ENCODE results near the gene PMPCB. TPM values are rescaled to one million over a fixed set of nuclear protein-coding genes. Genes with fewer than 3 reads are reported as not detected.
A peak's percentile ranks its signal among the peaks of the same experiment; 100 is the strongest.

Gene PMPCB
- total and polyA plus RNA-seq, 10 of the 15 experiments (the other 5 are each of a cell fraction or from before 2014, with no cell fraction given) = 70.3 to 163 (median 102) TPM

GRCh38 chr7:103296901-103297836 lies at the start of gene PMPCB (continued):
- TF ChIP-seq ETV6 (conservative IDR thresholded peaks at IDR 0.05 in 1 of 2, IDR thresholded peaks at IDR 0.05 in 1 of 2; ENCODE audit: borderline replicate concordance in 1 of 2, low read depth in 1 of 2) (0 out of 4 replicates have a peak, but pooled peaks of 1 of the 2 experiments have one; percentile 29), MTA3 (IDR thresholded peaks at IDR 0.05; ENCODE audit: borderline replicate concordance, low read length) (no peak), SMC3 (IDR thresholded peaks at IDR 0.05; ENCODE audit: borderline replicate concordance, low read length) (peak; percentile 86), KAT2A (conservative IDR thresholded peaks at IDR 0.05; ENCODE audit: control insufficient read depth, low read depth, low read length) (no peak), SPI1 (IDR thresholded peaks at IDR 0.05; ENCODE audit: borderline replicate concordance, insufficient read depth, low read depth, low read length) (no peak), PAX8 (IDR thresholded peaks at IDR 0.05) (no peak), NR2F1 (conservative IDR thresholded peaks at IDR 0.05) (peak; percentile 99), FOXK2 (IDR thresholded peaks at IDR 0.05) (no peak; the same call in 1 of the 2 replicates), BRCA1 (IDR thresholded peaks at IDR 0.05; ENCODE audit: low read depth, low read length) (no peak), DPF2 (IDR thresholded peaks at IDR 0.05) (no peak), SMAD1 (IDR thresholded peaks at IDR 0.05; ENCODE audit: low read depth, partially characterized antibody) (peak; percentile 24), MEF2B (IDR thresholded peaks at IDR 0.05; ENCODE audit: partially characterized antibody, poor library complexity, severe bottlenecking) (no peak), CREM (IDR thresholded peaks at IDR 0.05; ENCODE audit: low read depth) (peak; percentile 60), RBBP5 (conservative IDR thresholded peaks at IDR 0.05) (0 out of 2 replicates have a peak, but pooled peaks have one; percentile 46), SP1 (IDR thresholded peaks at IDR 0.05; ENCODE audit: low read depth, low read length) (no peak), JUND (IDR thresholded peaks at IDR 0.05; ENCODE audit: low read depth, low read length) (no peak), ZNF687 (IDR thresholded peaks at IDR 0.05) (peak; percentile 90; the same call in 1 of the 2 replicates)
- TF ChIP-seq, protein P1, sequence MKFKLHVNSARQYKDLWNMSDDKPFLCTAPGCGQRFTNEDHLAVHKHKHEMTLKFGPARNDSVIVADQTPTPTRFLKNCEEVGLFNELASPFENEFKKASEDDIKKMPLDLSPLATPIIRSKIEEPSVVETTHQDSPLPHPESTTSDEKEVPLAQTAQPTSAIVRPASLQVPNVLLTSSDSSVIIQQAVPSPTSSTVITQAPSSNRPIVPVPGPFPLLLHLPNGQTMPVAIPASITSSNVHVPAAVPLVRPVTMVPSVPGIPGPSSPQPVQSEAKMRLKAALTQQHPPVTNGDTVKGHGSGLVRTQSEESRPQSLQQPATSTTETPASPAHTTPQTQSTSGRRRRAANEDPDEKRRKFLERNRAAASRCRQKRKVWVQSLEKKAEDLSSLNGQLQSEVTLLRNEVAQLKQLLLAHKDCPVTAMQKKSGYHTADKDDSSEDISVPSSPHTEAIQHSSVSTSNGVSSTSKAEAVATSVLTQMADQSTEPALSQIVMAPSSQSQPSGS (IDR thresholded peaks at IDR 0.05; ENCODE audit: low read length) = no peak
- TF ChIP-seq, protein P2, sequence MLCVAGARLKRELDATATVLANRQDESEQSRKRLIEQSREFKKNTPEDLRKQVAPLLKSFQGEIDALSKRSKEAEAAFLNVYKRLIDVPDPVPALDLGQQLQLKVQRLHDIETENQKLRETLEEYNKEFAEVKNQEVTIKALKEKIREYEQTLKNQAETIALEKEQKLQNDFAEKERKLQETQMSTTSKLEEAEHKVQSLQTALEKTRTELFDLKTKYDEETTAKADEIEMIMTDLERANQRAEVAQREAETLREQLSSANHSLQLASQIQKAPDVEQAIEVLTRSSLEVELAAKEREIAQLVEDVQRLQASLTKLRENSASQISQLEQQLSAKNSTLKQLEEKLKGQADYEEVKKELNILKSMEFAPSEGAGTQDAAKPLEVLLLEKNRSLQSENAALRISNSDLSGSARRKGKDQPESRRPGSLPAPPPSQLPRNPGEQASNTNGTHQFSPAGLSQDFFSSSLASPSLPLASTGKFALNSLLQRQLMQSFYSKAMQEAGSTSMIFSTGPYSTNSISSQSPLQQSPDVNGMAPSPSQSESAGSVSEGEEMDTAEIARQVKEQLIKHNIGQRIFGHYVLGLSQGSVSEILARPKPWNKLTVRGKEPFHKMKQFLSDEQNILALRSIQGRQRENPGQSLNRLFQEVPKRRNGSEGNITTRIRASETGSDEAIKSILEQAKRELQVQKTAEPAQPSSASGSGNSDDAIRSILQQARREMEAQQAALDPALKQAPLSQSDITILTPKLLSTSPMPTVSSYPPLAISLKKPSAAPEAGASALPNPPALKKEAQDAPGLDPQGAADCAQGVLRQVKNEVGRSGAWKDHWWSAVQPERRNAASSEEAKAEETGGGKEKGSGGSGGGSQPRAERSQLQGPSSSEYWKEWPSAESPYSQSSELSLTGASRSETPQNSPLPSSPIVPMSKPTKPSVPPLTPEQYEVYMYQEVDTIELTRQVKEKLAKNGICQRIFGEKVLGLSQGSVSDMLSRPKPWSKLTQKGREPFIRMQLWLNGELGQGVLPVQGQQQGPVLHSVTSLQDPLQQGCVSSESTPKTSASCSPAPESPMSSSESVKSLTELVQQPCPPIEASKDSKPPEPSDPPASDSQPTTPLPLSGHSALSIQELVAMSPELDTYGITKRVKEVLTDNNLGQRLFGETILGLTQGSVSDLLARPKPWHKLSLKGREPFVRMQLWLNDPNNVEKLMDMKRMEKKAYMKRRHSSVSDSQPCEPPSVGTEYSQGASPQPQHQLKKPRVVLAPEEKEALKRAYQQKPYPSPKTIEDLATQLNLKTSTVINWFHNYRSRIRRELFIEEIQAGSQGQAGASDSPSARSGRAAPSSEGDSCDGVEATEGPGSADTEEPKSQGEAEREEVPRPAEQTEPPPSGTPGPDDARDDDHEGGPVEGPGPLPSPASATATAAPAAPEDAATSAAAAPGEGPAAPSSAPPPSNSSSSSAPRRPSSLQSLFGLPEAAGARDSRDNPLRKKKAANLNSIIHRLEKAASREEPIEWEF (IDR thresholded peaks at IDR 0.05; ENCODE audit: insufficient replicate concordance, low read depth, low read length) = no peak

All from GM12878 (cell line).